AG09319 (cell line): ENCODE data around the gene FMNL3.

Experiments used
- DNase-seq: peaks from one replicate; pipeline ENCODE4 v3.0.0-alpha.2; 2010; ENCODE audit warnings: low read depth; ENCODE audit errors: extremely low read depth
- CTCF ChIP-seq: IDR thresholded peaks from 2 replicates; pipeline ENCODE4 v1.5.1; 2011; ENCODE audit warnings: low read depth, mild to moderate bottlenecking, inconsistent platforms, low read length, moderate library complexity

Gene FMNL3

GRCh38 chr12:49662998-49663843 is 44.0 kb downstream of the FMNL3 start:
- no peak for TF ChIP-seq CTCF
- peak; percentile 41 for DNase-seq

GRCh38 chr12:49661746-49662145 is 45.5 kb downstream of the FMNL3 start:
- no peak for DNase-seq
- TF ChIP-seq CTCF = no peak

- no peak for TF ChIP-seq CTCF
- no peak for DNase-seq
These were observed 46.0 kb downstream of the FMNL3 start for GRCh38 chr12:49661191-49661590.

GRCh38 chr12:49659753-49660152 is 47.5 kb downstream of the FMNL3 start:
- no peak for DNase-seq
- no peak for TF ChIP-seq CTCF

- no peak for DNase-seq
- no peak for TF ChIP-seq CTCF
These were observed 48.9 kb downstream of the FMNL3 start for GRCh38 chr12:49658276-49658675.

GRCh38 chr12:49655595-49656236 is 51.5 kb downstream of the FMNL3 start:
- TF ChIP-seq CTCF = no peak
- DNase-seq = no peak

- no peak for TF ChIP-seq CTCF
- no peak for DNase-seq
These were observed 52.5 kb downstream of the FMNL3 start for GRCh38 chr12:49654715-49655114.
